Astrocyte of the hippocampus (primary cell): Measurements from ENCODE around the gene RABGAP1L.
A peak's percentile ranks its signal among the peaks of the same experiment; 100 is the strongest.

Source experiments
- DNase-seq: peaks from one replicate; pipeline ENCODE4 v3.0.0; 2011; ENCODE audit warnings: low read depth, low spot score

Gene RABGAP1L

GRCh38 chr1:174920093-174920492 lies 760.8 kb downstream of the RABGAP1L start:
- DNase-seq = no peak

GRCh38 chr1:174922121-174922520 lies 762.8 kb downstream of the RABGAP1L start:
- no peak for DNase-seq

GRCh38 chr1:174923820-174924219 lies 764.5 kb downstream of the RABGAP1L start:
- DNase-seq = no peak

- DNase-seq = no peak
Measured at GRCh38 chr1:174928541-174928940, 769.2 kb downstream of the RABGAP1L start.

GRCh38 chr1:174931214-174931613 lies 771.9 kb downstream of the RABGAP1L start:
- DNase-seq = no peak

- no peak for DNase-seq
Measured at GRCh38 chr1:174932587-174932986, 773.3 kb downstream of the RABGAP1L start.

- DNase-seq = no peak
Measured at GRCh38 chr1:174935961-174936727, 776.8 kb downstream of the RABGAP1L start.

DNA sequence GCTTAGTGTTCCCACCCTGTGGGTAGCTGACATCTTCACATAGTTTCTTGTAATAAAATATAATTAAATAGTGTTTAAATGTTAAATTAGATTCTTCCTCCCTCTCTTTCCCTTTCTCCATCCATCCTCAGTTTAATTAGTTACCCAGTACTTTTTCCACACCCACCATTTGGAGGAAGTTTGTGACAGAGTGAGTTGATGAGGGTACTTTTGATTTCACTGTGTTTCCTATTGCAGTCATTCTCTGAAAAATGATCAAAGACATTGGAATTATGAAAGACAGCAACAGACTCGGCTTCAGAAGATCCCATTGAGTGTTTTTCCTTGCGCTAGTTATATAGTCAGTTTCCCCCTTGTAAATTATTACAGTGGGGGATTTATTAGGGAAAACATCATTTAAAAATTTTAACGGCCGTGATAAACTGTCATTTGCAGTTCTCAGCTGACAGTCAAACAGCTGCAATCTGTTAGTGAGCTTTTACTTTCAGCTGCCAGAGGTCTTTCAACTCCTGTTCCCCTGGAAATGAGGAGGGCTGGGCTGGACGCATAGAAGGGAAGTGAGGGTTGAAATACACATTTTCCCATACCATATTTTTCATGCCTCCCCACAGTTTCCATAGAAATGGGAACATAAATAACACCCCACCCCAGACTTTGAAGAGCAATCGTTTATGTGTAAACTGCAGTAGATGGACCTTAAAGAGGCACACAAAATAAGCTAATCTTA lies 779.1 kb downstream of the RABGAP1L start:
- no peak for DNase-seq

GRCh38 chr1:174939775-174940545 lies 780.6 kb downstream of the RABGAP1L start:
- DNase-seq = no peak

- DNase-seq = no peak
Measured at GRCh38 chr1:174940646-174941175, 781.4 kb downstream of the RABGAP1L start.

DNA sequence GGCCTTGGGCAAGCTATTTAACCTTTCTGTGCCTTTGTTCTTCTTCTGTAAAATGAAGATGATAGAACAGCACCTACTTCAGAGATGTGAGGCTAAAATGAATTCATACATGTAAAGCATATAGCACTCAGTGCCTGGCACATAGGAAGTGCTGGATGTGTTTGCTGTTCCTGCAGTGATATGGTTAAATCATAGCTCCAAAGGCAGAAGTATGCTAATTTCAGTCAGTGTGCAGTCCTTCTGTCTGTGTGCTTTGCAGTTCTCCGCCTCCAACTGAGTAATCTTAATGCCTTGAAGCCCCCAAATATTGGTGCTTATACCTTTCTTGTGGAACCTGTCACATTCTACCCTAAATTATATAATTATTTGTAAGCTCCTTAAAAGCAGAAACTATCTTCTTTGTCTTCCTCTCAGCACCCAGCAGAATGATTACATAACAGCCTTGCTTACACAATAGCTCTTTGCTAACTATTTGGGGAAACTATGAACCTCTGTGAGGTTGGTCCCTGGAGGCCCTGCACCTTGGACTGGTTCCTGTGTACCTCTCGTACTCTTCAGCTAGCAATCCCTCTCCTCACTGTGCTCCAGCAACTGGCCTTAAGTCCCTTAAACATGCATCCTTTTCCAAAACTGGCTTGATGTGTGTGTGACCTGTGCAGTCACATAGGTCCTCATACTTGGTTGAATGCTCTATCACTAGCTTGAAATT lies 783.4 kb downstream of the RABGAP1L start:
- no peak for DNase-seq

GRCh38 chr1:174946031-174946430 lies 786.7 kb downstream of the RABGAP1L start:
- DNase-seq = peak; percentile 47

DNA sequence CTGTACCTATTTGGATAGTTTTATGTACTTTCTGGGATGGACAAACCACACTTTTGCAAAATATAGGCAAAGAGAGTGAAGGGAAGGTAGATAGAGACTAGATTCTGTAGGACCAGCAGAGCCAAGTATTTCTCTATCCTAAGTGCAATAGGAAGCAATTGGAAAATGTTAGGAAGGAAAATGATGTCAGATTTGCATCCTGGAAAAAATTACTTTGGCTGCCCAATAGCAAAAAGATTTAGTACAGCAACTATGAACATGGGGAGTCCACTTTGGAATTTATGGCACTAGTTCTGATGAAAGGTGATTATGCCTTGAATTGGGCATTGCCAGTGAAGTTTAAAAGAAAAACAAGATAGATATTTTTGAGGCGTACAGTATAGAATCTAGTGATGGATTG lies 789.7 kb downstream of the RABGAP1L start:
- no peak for DNase-seq

- no peak for DNase-seq
Measured at GRCh38 chr1:174949645-174950044, 790.3 kb downstream of the RABGAP1L start.

DNA sequence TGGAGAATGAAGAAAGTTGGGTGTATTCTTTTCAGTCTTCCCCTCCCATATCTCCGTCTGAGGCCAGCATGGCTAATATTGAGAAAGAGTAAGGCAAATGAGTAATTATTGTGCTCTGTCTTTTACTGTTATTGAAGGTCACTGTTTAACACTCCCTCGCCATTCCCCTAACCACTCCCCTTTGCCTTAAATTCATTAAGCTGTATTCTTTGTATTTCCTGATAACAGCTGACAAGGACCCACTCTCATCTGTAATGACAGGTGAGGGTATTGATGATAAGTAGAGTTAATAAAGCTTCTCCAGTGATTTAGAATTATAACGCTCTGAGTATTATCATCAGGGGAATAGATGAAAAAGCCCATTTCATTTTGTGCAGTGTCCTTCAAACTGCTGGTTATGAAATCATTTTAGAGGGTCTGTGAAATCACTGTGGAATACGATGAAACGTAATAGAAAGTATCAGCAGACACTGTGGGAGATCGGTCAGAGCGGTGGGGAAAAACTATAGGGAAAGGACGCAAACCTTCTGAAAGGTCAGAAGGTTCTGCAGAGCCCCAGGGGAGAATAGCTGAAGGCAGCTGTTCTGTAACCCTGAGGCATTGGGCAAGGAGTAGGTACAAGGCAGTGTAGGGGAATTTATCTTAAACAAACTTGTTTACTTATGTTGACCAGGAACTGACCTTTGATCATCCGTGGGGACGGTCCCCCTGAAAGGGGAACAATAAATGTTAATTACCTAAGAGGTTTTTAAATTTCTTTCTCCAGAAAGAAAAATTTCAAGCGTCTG lies 794.2 kb downstream of the RABGAP1L start:
- DNase-seq = no peak

GRCh38 chr1:174954073-174954460 lies 794.7 kb downstream of the RABGAP1L start:
- DNase-seq = no peak

GRCh38 chr1:174954671-174955669 lies 795.6 kb downstream of the RABGAP1L start:
- no peak for DNase-seq

- no peak for DNase-seq
Measured at GRCh38 chr1:174956086-174956485, 796.8 kb downstream of the RABGAP1L start.

DNA sequence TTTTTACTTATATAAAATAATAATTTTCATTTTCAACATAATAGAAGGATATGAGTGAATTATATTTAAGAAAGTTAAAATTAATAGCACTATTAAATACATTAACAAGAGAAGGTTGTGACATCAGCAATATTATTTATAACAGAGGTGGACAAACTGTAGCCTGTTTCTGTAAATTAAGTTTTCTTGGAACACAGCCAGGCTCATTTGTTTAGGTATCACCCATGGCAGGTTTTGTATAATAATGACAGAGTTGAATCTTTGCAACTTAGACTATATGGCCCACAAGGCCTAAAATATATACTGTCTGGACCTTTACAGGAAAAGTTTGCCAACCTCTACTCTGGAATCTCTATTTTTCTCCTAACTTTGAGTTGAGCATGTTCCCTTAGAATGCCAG lies 797.7 kb downstream of the RABGAP1L start:
- DNase-seq = no peak
